ENCODE data around the gene KCTD20.
A peak's percentile ranks its signal among the peaks of the same experiment; 100 is the strongest.
"Not testable (repeated sequence)": the region's sequence is repeated elsewhere in the genome, so short reads cannot be mapped to it uniquely, and the experiment has no call there.

Gene KCTD20

DNA sequence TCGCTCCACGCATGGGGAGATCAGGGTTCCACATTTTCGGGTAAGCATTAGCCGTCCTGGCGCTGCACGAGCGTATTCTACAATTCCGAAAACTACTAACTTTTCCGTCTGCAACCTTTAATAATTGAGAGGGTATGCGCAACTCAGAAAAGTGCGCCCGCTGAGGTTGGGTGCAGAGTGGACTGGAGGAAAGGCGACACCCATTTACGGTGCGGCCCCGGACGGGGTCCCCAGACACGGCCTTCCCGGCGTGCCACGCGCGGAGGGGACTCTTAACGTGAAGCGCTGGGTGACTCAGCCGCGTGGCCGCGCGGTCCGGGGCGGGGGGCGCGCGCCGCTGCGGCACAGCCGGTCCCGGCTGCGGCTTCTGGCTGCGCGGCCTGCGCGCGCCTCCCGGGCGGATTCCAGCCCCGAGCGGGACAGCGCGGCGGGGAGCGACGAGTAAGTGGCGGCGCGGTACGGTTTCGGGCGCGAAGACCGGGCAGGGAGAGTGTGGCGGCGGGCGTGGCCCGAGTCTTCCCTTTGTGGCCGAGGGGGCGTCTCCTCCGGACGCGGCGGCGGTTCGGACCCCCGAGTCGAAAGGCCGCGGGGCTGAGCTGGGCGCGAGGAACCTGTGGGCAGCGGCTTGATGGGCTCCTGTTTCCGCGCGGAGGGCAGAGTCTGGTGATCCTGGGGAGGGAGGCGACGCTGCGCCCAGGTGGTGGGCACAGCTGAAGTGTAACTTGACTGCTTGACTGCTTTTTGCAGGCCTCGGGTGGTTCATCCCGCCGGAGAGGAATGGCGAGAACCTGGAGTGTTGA is at the start of gene KCTD20, which contains the start of gene PXT1:
TSS of gene KCTD20 (plus strand) at position 330 of the 800 bp plus-strand sequence. CDS start 27,098 bp downstream, outside the sequence.
TSS of gene PXT1 (minus strand) at position 184 of the 800 bp plus-strand sequence. CDS start 16,772 bp downstream, outside the sequence.
- peak; percentile 86 for DNase-seq

DNA sequence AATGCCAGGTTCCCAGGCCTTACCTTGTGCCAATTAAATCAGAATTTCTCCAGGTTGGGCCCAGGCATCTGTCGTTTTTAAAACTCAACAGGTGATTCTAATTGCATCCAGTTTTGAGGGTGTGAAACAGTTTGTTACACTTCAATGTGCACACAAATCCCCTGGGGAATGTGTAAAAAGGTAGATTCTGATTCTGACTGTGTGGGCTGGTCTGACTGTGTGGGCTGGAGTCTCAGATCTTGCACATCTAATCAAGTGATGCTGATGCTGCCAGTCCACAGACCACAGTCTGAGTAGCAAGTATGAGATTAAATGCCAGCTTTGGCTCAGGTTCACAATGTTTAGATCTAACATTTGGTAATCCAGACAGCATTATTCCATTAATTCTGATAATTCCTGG is 42.8 kb upstream of the KCTD20 start:
- DNase-seq: no peak

DNA sequence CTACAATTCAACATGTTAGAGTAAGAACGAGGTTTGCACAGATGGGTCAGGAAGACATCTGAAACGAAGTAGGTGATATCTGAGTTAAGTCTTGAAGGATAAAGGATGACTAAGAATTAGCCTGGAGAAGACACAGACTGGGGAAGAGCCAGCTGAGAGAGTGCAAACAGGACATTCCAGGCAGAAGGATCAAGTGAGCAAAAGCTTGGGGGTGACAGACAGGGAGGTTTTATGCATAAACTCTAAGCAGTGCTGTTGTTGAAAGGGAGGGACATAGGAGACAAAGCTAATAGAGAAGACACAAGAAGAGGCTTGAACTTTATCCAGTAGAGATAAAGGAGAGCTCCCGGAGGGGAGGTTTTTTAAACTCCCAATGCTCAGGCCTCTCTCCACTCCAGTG is 40.3 kb upstream of the KCTD20 start:
- no peak for DNase-seq

DNA sequence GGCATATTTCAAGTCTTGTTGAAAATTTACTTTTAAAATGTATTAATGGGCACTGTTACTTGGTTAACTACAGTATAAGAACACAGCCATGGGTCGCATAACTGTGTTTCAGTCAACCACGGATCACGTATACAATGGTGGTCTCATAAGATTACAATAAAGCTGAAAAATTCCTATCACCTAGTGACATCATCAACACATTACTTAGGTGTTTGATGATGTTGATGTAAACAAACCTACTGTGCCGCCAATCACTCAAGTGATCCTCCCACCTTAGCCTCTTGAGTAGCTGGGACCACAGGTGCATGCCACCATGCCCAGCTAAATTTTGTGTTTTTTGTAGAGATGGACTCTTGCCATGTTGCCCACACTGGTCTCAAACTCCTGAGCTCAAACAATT is 38.6 kb upstream of the KCTD20 start:
- no peak for DNase-seq

DNA sequence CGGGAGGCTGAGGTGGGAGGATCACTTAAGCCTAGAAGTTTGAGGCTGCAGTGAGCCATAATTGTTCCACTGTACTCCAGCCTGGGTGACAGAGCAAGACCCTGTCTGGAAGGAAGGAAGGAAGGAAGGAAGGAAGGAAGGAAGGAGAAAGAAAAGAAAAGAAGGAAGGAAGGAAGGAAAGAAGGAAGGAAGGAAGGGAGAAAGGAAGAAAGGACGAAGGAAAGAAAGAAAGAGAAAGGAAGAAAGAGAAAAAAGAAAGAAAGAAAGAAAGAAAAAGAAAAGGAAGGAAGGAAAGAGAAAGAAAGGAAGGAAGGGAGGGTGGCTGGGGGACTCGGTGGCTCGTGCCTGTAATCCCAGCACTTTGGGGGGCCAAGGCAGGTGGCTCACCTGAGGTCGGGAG is 33.1 kb upstream of the KCTD20 start:
- DNase-seq: not testable (repeated sequence)

DNA sequence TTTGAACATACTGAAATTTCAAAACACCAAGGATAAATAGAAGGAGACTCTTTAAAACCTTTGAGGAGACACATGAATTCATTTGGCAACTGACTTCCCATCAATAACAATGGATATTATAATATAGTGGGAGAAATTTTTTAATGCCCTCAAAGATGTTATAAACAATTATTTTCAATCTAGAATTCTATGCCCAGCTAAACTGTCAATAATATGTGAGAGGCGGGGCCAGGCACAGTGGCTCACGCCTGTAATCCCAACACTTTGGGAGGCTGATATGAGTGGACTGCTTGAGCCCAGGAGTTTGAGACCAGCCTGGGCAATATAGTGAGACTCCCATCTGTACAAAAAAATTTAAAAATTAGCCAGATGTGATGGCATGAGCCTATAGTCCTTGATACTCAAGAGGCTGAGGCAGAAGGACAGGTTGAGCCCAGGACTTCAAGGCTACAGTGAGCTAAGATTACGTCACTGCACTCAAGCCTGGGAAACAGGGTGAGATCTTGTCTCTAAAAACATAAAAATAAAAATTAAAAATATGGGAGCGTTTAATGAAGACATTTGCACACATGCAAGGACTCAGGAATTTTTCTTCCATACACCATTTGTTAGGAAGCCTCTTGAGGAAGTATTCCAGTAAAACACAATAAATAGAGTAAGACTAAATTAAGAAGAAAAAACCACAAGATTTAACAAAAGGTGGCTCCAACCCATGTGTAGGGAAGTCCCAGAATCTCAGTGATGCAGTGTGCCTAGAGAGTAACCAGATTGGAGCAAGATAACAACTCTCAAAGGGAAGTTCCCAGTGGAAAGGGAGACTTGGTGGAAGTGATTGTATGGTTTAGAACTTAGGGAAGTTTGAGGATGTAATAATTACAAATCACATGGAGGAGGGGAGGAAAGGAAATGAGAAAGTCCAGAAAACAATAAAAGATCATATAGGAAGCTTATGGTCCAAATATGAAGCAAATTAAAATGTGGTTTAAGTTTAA is 29.0 kb upstream of the KCTD20 start:
- DNase-seq: no peak

DNA sequence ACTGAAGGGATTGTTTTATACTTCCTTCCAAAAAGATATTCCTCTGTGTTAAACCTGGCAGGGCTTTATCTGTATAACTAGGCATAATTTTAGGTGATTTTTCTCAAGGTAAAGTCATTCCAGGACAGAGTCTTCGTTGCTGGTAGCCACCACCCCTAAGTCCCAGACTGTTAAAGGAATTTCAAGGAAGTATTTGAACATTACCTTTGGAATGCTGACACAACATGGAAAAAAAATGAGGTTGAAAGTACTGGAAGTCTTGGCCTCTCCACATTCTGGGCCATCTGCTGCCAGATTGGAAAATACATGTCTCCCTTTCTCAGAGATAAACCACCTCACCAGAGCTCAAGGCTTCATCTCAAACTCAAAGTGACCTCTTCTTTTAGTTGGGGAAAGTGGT is 28.3 kb upstream of the KCTD20 start:
- no peak for DNase-seq

DNA sequence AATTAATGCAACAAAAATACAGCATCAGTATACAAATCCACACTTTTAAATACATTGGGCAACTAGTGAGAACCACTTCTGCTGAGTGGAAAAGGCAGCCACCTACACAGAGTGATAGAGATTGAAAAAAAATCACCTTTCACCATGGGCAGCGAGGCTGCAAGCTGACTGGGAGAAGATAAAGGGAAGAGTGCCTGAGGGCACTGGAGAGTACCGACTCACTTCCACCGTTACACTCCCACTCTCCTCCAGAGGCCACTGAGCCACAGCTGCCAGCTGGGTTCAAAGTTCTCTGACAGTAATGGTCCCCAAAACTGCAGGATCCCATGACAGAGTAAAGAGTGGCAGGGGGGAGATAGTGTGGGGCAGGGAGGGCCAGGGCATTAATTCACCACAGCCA is 24.2 kb upstream of the KCTD20 start:
- DNase-seq: no peak

DNA sequence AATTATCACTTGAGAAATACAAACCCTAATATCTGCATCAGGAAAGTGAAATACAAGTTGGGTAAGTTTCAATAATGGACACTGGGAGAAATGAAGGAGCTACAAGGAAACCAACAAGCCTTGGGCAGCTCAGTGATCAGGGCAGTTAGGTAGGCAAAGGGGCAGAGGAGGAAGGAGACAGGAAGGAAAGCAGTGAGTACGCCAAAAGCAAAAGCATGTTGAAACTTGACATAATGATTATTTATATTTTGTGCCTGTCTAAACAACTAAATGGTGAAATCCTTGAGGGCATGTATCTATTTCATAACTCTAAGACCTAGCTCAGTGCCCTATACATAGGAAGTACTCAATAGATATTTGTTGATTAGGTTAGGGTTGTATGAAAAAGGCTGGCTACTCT is 23.5 kb upstream of the KCTD20 start:
- no peak for DNase-seq

DNA sequence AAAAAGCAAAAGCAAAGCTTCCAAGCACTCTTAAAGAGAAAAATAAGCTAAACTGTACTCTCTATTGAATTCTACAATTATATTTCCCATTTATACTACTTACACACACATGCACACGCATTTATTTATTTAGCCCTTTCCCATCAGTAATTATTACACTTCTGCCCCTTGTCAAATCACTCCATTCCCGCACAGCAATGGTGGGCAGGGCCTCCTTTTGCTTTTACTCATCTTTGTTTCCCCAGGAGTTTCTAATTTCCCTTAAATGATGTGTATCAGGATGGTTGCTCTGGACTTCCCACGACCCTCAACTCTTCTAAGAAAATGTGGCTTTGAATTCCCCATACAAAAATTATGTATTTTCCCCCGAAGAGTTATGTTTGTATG is 20.1 kb upstream of the KCTD20 start:
- DNase-seq: no peak

DNA sequence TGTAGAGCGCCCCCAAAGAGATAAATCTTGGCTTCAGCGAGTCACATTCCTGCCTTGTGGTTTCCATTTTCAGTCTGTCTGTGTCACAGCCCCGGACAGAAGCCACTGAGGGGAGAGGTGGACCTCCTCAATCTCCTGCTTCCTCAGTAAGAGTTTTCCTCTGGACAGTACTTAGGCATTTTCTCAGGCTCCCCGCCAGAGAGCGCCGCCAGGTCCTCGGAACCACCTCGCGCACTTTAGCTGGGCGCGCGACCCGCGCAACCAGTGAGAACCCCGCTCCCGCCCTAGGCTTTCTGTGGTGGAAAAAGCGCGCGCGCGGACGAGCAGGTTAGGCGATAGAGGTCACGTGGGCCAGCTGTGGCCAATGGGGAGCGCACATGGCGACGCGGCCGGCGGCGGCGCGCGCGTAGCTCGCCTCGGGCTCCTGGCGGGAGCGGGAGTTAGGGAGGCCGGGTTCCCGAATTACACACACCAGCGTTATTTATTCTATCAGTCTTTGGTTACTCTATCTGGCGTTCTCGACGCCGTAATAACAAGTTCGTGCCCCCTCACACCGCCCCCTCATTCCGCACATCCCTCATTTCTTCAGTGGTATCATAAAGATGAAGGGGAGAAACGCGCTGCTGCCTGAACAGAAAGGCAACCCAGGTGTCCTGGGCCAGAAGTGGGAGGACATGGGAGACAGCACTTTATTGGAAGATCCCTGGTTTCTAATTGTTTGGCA is 19.5 kb upstream of the KCTD20 start:
- peak; percentile 98 for DNase-seq

DNA sequence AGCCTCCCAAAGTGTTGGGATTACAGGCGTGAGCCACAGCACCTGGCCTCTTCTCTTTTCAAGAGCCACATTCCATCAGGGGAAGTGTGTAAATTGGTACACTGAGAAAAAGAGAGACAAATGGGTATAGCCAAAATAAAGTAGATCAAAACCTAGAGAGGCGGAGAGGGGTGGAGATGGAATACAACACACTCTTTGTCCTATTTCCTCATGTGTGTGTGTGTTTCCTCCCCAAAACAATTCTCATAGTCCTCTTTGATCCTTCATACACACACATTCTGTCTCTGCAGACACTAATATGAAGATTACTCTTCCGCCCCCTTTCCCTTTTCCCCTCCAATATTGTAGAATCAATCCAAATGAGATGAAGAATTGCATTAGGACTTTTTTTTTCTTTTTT is 16.2 kb upstream of the KCTD20 start:
- DNase-seq: no peak

DNA sequence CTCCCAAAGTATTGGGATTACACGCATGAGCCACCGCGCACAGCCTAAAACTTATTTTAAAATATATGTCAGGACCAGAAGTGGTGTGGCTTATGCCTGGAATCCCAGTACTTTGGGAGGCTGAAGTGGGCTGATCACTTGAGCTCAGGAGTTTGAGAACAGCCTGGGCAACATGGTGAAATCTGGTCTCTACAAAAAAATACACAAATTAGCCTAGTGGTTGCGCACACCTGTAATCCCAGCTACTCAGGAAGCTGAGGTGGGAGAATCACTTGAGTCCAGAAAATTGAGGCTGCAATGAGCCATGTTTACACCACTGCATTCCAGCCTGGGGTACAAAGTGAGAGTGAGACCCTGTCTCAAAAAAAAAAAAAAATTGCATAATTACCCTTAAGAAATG is 13.9 kb upstream of the KCTD20 start:
- no peak for DNase-seq

DNA sequence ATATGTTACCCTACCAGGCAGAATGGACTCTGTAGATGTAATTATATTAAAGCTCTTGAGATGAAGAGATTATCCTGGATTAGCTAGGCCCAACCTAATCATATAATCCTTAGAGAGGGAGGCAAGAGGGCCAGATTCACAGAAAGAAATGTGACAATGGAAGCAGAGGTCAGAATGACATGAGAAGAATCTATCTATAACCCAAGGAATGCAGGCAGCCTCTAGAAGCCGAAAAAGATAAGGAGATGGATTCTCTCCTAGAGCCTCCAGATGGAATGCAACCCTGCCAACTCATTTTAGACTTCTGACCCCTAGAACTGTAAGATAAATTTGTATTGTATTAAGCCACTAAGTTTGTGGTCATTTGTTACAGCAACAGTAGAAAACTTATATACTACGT is 12.4 kb upstream of the KCTD20 start:
- no peak for DNase-seq

DNA sequence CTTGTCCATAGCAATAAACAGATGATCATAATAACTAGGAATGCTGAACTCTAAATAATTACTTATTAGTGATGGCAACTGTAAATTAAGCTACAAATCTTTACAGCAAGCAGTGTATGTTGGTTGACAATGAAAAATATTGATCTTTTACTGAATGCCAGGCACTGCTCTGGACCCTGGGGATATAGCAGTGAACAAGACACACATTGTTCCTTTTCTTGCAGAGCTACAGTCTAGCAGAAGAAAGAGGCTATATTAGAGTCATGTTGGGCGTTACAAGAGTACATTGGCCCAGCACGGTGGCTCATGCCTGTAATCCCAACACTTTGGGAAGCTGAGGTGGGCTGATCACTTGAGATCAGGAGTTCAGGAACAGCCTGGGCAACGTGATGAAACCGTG is 11.6 kb upstream of the KCTD20 start:
- no peak for DNase-seq

DNA sequence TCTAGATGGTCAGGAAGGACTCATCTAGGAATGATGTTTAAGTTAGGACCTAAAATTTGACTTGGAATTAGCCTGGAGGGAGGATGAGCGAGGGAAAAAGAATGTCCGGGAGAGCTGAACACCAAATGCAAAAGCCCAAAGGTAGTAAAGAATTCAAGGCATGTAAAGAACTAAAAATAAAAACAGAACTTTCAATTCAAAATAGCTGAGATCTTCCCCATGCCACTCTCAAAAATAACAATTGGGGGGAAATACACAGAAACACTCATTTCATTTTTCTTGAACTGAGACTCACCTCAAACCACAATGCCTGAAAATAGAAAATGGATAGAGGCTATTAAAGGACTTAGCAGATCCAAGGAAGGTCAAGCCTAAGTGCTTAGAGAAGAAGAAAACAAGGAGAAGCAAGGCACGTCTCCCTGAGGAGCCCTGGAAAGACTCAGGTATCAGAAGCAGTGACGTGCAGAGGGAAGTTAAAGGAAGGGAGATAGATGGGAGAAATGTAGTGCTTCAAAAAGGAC is 10.6 kb upstream of the KCTD20 start:
- no peak for DNase-seq

DNA sequence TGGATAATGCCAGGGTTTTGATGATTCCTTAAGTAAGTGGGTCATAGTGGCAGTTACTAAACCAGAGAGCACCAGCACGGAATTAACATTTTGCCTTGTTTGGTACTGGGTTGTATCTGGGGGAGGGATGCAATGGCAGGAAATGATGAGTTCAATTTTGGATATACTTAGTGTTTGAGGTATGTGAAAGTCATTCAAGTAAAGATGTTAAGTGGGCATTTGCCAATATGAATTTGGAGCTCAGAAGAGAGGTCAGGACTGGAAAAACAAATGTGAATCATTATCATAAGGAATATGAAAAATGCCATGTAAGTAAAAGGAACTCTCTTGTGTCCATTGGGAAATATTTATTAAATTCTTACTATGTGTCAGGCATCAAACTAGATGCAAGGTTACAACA is 6.3 kb upstream of the KCTD20 start:
- no peak for DNase-seq

DNA sequence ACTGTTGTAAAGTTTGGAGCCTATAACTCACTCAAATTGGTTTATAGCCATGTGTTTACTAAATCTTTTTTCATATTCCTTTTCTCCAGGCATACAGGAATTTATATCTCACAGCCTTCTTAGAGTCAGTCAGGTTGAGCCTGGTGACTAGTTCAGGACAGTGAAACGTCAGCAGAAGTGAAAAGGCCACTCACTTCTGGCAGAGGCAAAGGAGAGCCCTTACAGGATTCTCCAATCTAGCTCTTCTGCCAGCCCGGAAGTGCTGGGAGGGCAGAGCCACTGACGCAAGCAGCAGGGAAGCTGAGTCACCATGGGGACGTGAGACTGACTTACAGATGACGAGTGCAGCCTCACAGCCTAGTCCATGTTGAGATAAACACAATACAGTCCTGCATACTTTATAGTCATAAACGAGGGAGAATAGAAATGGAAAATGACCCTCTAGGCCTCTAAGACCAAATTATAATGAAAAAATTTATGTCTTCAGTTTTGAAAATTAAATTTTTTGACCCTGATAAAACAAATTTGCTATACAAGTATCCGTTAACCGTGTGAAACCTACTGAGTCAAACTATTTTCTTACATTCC is 1.4 kb upstream of the KCTD20 start:
- DNase-seq: peak; percentile 80

DNA sequence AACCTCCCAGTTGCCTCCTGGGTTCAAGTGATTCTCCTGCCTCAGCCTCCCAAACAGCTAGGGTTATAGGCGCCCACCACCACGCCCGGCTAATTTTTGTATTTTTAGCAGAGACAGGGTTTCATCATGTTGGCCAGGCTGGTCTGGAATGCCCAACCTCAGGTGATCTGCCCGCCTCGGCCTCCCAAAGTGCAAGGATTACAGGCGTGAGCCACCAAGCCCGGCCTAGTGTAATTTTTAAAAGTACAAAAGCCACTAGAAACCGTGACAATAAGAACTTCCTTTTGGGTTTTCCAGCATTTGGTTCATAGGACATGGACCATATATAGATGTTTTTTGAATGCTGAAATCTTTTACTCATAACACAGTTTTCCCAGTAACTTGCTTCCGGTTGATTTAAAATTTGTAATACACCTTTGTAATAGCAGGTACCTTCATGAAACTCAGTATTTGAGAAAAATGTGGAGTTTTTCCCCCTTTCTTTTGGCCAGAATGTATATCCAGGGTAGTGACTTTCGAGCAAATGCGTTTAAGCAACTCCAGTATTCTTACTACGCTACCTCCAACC is 613 bp upstream of the KCTD20 start:
- DNase-seq: no peak

DNA sequence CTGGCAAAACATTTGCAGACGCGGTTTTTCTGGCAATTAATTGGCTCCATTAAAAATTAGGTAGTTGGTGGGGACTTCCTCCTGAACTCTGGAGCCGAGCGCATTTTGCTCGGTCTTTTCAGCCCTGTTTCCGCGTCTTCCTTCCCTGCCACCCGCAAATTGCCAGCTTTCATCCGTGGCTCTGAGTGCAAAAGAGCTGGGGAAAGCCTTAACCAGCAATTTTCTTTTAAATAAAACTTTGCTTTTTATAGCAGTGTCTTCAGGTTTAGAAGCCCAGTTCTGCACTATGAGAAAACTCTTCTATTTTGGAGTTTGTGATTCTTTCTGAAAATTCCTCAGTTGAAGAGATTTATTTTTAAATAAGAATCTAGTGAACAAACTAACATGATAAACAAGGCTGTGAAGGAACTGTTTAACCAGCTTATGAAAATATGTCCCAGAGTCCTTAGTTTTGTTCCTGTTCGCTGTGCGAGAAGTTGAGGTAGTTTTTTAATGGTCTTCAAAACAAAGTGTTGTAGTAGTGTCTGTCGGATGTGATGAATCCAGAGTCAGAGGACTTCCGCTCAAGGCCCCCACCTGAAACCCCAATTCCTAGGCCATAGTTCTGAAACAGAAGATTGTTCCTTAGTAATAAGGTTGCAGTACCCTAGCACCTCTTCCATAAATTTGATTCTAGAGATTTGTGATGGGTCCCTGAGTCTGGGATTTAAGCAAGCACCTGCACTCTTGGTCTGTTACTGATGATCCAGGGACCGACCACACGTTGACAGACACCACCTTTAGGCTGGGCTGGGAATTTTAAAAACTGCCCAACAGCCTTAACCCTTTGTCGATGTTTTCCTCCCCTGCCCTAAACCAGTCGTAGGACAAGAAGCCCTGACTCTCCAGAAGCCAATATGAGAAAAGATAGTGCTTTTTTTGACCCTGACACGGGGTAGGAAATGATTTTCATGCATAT is 950 bp downstream of the KCTD20 start:
- no peak for DNase-seq

DNA sequence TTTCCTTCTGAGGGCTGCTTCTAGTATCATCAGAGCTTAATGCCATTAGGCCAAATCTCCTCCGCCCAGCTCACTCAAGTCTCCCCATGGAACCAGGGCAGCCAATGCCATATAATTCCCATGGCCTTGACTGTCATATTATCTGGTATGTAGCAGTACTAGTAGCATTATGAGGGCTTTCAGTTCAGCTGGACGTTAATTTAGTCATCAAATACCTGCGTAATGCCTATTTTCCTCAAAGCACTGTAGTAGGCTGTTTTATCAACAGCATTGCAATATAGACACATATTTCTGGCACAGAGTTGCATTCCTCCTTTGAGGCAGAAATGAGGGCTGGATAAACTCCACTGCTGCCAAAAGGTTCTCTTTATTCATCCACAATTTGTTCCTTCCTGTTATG is 1.7 kb downstream of the KCTD20 start:
- DNase-seq: no peak

Data from stimulated activated CD4-positive, alpha-beta T cell treated with anti-CD3 and anti-CD28 coated beads, Interleukin-4, amount 100 ng/mL, for 1 hour (primary cell).